Measurements from ENCODE around the gene SAMD9L.

DNA sequence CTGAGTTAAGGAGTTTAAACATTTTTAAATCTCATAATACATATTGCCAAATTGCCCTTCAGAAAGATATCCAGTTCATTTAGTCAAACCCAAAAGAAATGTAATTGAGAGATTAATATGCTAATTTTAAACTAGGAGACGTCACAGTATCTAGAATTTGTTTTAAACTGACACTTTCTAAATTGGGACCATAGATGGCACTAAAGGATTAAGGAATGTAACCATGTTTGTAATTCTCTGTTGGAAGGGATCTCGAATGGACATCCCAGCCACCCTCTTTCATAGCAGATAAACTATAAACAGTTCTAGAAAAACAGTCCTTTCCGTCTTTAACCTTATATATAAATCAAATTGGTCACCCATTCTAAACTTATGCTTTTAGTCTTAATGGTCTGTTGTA is 30.0 kb upstream of the SAMD9L start:
- TF ChIP-seq BHLHE40 (IDR thresholded peaks at IDR 0.05; ENCODE audit: borderline replicate concordance) (no peak), FOXA1 (IDR thresholded peaks at IDR 0.05) (no peak), HDGF (IDR thresholded peaks at IDR 0.05; ENCODE audit: borderline replicate concordance) (no peak), NFRKB (IDR thresholded peaks at IDR 0.05) (no peak), SP1 (IDR thresholded peaks at IDR 0.05) (no peak), LEF1 (IDR thresholded peaks at IDR 0.05; ENCODE audit: borderline replicate concordance) (no peak), SUZ12 (IDR thresholded peaks at IDR 0.05) (no peak), FOXK2 (IDR thresholded peaks at IDR 0.05) (no peak), ARNT (IDR thresholded peaks at IDR 0.05) (no peak)

Measured in HEK293T (cell line).